VCaP (cell line): ENCODE results near the gene DMAC2.

Experiments used
- H3K27ac ChIP-seq: fragments of 450-650 bp; 2 replicates; pipeline ENCODE4 v1.5.1; 2017
- CTCF ChIP-seq: fragments of 450-650 bp; conservative IDR thresholded peaks from 2 replicates; pipeline ENCODE4 v1.5.1; 2017; ENCODE audit warnings: mild to moderate bottlenecking, moderate library complexity

Gene DMAC2

GRCh38 chr19:41403181-41403970, 36.3 kb downstream of the DMAC2 start:
- peak overlapping the region; percentile 19; the same call in 1 of the 2 replicates for H3K27ac ChIP-seq
- no peak for TF ChIP-seq CTCF

DNA sequence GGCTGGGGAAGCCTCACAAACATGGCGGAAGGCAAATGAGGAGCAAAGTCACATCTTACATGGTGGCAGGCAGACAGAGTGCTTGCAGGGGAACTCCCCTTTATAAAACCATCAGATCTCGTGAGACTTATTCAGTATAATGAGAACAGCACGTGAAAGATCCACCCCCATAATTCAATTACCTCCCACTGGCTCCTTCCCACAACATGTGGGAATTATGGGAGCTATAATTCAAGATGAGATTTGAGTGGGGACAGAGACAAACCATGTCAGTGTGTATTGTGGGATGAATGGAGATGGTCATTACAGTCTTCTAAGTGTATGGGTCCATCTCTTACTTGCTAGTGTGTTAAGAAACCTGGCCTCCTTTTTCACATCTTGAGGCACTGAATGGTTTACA, 37.7 kb downstream of the DMAC2 start:
- H3K27ac ChIP-seq: no peak overlapping the region
- no peak for TF ChIP-seq CTCF

DNA sequence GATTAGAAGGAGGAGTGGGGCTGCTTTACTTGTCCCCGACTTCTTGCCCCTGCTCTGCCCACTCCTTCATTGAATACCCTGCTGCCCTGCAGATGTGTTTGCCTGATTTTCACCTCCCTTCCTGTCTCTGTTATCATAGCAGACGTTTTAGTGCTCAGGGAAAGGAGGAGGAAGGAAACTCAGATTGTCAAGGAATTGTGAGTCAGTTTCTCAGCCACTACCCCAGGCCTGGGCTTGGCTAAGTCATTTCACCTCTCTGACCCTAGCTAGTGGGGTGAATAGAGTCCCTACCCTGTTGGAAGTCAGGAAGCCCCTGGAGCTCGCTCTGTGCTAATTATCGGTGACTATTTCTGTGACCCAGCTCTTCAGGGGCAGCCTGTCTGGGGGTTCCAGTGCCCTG, 38.2 kb downstream of the DMAC2 start:
- TF ChIP-seq CTCF: no peak
- no peak overlapping the region for H3K27ac ChIP-seq

GRCh38 chr19:41399525-41399924, 40.2 kb downstream of the DMAC2 start:
- TF ChIP-seq CTCF: no peak
- H3K27ac ChIP-seq: no peak overlapping the region

GRCh38 chr19:41399091-41399490, 40.6 kb downstream of the DMAC2 start:
- TF ChIP-seq CTCF: no peak
- H3K27ac ChIP-seq: no peak overlapping the region; the same call in 1 of the 2 replicates

- H3K27ac ChIP-seq: peak overlapping the region; percentile 97
- no peak for TF ChIP-seq CTCF
Measured at GRCh38 chr19:41398598-41398997, 41.1 kb downstream of the DMAC2 start.

- H3K27ac ChIP-seq: peak overlapping the region; percentile 97
- TF ChIP-seq CTCF: no peak
Measured at GRCh38 chr19:41398050-41398418, 41.7 kb downstream of the DMAC2 start.
